Duodenal mucosa (tissue), 2 donors: ENCODE data around the gene MEMO1.
"Not testable (repeated sequence)": the region's sequence is repeated elsewhere in the genome, so short reads cannot be mapped to it uniquely, and the experiment has no call there.

Source experiments
- H3K27ac ChIP-seq: one replicate; pipeline ENCODE4 v1.7.0; 2013; ENCODE audit warnings: low read depth, low read length
- H3K27me3 ChIP-seq, 2 donors: one replicate each; pipeline ENCODE4 v1.7.0; 2013; ENCODE audit warnings: low read length in 2 of 2, control low read depth in 1 of 2; ENCODE audit not compliant: insufficient read depth in 2 of 2, control insufficient read depth in 1 of 2
- H3K36me3 ChIP-seq, 2 donors: one replicate each; pipeline ENCODE4 v1.7.0; 2013; ENCODE audit warnings: low read length in 2 of 2, control low read depth in 1 of 2; ENCODE audit not compliant: insufficient read depth in 2 of 2, control insufficient read depth in 1 of 2
- H3K4me1 ChIP-seq, 2 donors: one replicate each; pipeline ENCODE4 v1.7.0; 2013; ENCODE audit warnings: low read length in 2 of 2, control low read depth in 1 of 2; ENCODE audit not compliant: insufficient read depth in 2 of 2, control insufficient read depth in 1 of 2
- H3K4me3 ChIP-seq, 2 donors: one replicate each; pipeline ENCODE4 v1.7.0; 2013; ENCODE audit warnings: low read length in 2 of 2, low read depth in 1 of 2
- H3K9ac ChIP-seq, 2 donors: one replicate each; pipeline ENCODE4 v1.7.0; 2013; ENCODE audit warnings: low read length in 2 of 2, low read depth in 1 of 2
- H3K9me3 ChIP-seq, 2 donors: one replicate each; pipeline ENCODE4 v1.7.0; 2013; ENCODE audit warnings: low read length in 2 of 2, control low read depth in 1 of 2; ENCODE audit not compliant: control insufficient read depth in 1 of 2

The MEMO1 gene

GRCh38 chr2:31922542-31923408 is 88.0 kb downstream of the MEMO1 start:
- Histone ChIP-seq H3K4me3 (no peak overlapping the region), H3K36me3 (peaks cover 0 to 4% of the 10 kb centered on the region in 2 donors), H3K27me3 (no peaks in the 10 kb centered on the region), H3K27ac (no peak overlapping the region), H3K4me1 (no peaks in the 10 kb centered on the region), H3K9me3 (no peaks in the 10 kb centered on the region), H3K9ac (no peak overlapping the region)

DNA sequence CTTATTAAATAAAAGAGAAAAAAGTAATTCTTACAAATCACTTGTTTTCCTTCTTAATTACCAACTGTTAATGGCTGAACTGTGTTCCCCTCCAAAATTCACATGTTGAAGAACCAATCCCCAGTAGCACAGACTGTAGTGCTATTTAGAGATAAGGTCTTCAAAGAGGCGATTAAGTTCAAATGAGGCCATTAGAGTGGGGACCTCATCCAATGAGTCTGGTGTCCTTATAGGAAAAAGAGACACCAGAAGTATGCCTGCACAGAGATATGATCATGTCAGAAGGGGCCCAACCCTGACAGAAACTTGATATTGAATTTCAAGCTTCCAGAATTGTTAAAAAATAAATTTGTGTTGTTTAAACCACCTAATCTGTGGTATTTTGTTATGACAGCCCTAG is 89.8 kb downstream of the MEMO1 start:
- H3K27me3 ChIP-seq = no peaks in the 10 kb centered on the region
- H3K9me3 ChIP-seq = no peaks in the 10 kb centered on the region
- no peaks in the 10 kb centered on the region for H3K4me1 ChIP-seq
- no peak overlapping the region for H3K4me3 ChIP-seq
- H3K27ac ChIP-seq = no peak overlapping the region
- no peaks in the 10 kb centered on the region for H3K36me3 ChIP-seq
- H3K9ac ChIP-seq = no peak overlapping the region

- H3K9me3 ChIP-seq = no peaks in the 10 kb centered on the region
- no peak overlapping the region for H3K27ac ChIP-seq
- no peaks in the 10 kb centered on the region for H3K27me3 ChIP-seq
- no peak overlapping the region for H3K4me3 ChIP-seq
- no peaks in the 10 kb centered on the region for H3K4me1 ChIP-seq
- H3K9ac ChIP-seq = no peak overlapping the region
- H3K36me3 ChIP-seq = no peaks in the 10 kb centered on the region
Observed at GRCh38 chr2:31919499-31919898, 91.3 kb downstream of the MEMO1 start.

DNA sequence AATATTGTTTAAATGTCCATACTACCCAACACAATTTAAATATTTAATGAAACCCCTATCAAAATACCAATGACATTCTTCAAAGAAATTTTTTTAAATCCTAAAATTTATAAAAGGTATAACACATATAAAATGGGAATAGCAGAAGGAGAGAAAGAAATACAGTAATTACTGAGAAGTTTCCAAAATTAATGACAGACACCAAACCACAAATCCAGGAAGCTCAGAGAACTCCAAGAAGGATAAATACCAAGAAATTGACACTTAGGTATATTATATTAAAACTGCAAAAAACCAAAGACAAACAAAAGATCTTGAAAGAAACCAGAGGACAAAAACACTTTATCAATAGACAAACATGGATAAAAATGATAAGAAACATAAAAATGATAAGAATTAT is 101.1 kb downstream of the MEMO1 start:
- no peak overlapping the region for H3K27ac ChIP-seq
- H3K9me3 ChIP-seq = no peaks in the 10 kb centered on the region
- peaks cover 3 to 10% of the 10 kb centered on the region in 2 donors for H3K36me3 ChIP-seq
- no peaks in the 10 kb centered on the region for H3K4me1 ChIP-seq
- H3K4me3 ChIP-seq = no peak overlapping the region
- H3K9ac ChIP-seq = no peak overlapping the region
- no peaks in the 10 kb centered on the region for H3K27me3 ChIP-seq

DNA sequence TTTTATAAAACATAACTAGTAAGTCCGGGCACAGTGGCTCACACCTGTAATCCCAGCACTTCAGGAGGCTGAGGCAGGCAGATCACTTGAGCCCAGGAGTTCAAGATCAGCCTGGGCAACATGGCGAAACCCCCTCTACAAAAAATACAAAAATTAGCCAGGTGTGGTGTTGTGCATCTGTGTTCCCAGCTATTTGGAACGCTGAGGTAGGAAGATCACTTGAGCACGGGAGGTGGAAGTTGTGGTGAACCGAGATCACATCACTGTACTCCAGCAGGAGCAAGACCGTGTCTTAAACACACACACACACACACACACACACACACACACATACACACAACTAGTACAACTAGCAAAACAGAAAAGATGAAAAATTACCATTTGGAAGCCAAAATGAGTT is 103.3 kb downstream of the MEMO1 start:
- H3K9me3 ChIP-seq, H3K4me1 ChIP-seq, H3K36me3 ChIP-seq, H3K27me3 ChIP-seq, H3K27ac ChIP-seq, H3K9ac ChIP-seq, H3K4me3 ChIP-seq: not testable (repeated sequence)

DNA sequence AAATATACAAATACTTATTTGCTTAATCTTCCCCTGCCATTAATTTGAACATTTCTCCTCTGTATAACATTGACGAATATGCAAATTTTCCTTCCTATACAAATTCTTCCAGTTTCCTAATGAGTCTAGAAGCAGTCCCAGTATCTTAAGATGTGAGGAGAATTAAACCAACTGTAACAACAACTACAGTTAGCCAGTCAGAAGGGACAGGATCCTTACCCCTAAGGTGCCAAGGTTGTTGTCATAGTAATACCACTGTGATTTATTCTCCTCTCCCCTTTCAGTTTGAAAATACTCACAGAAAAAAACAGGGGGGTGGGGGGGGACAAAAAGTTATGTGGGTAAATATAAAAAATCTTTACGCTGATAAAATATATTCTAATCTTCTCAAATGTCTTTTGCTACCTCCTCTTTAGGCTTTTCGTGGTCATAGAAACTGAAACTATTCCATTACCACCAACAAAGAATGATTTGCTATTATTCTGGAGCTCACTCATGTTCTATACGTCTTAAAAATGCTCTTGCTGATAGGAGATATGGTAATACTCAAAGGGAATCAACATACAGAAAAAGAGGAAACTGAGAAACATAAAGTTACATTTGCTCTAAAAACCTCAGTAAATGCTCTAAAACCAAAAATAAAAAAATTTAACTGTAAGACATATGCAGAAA is 107.6 kb downstream of the MEMO1 start:
- Histone ChIP-seq H3K4me1 (no peaks in the 10 kb centered on the region), H3K4me3 (no peak overlapping the region), H3K27me3 (no peaks in the 10 kb centered on the region), H3K9me3 (peaks cover 0 to 5% of the 10 kb centered on the region in 2 donors), H3K9ac (no peak overlapping the region), H3K36me3 (peaks cover 3 to 4% of the 10 kb centered on the region in 2 donors), H3K27ac (no peak overlapping the region)

DNA sequence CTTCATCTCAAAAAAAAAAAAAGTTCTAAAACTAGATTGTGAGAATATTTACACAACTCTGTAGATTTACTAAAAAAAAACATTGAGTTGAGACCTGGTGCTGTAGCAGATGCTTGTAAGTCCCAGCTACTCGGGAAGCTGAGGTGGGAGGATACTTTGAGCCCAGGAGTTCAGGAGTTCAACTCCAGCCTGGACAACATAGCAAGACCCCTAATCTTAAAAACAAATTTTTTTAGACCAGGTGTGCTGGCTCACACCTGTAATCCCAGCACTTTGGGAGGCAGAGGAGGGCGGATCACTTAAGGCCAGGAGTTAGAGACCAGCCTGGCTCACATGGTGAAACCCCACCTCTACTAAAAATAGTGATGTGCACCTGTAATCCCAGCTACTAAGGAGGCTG is 108.9 kb downstream of the MEMO1 start:
- no peak overlapping the region for H3K4me3 ChIP-seq
- H3K9ac ChIP-seq = no peak overlapping the region
- H3K4me1 ChIP-seq = no peaks in the 10 kb centered on the region
- no peaks in the 10 kb centered on the region for H3K27me3 ChIP-seq
- H3K27ac ChIP-seq = no peak overlapping the region
- peaks cover 0 to 7% of the 10 kb centered on the region in 2 donors for H3K36me3 ChIP-seq
- peaks cover 0 to 10% of the 10 kb centered on the region in 2 donors for H3K9me3 ChIP-seq

DNA sequence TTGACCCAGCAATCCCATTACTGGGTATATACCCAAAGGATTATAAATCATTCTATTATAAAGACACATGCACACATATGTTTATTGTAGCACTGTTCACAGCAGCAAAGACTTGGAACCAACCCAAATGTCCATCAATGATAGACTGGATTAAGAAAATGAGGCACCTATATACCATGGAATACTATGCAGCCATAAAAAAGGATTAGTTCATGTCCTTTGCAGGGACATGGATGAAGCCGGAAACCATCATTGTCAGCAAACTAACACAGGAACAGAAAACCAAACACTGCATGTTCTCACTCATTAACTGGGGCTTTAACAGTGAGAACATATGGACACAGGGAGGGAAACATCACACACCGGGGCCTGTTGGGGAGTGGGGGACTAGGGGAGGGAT is 110.7 kb downstream of the MEMO1 start:
- H3K27ac ChIP-seq, H3K9me3 ChIP-seq, H3K4me3 ChIP-seq, H3K36me3 ChIP-seq, H3K4me1 ChIP-seq, H3K27me3 ChIP-seq, H3K9ac ChIP-seq: not testable (repeated sequence)

GRCh38 chr2:31898346-31898745 is 112.5 kb downstream of the MEMO1 start:
- H3K27me3 ChIP-seq, H3K36me3 ChIP-seq: not testable (repeated sequence)

GRCh38 chr2:31897340-31897739 is 113.5 kb downstream of the MEMO1 start:
- not testable (repeated sequence) for H3K4me3 ChIP-seq, H3K4me1 ChIP-seq, H3K9ac ChIP-seq, H3K9me3 ChIP-seq, H3K36me3 ChIP-seq, H3K27ac ChIP-seq, H3K27me3 ChIP-seq

More at GRCh38 chr2:31898346-31898745, 112.5 kb downstream of the MEMO1 start:
- H3K4me3 ChIP-seq, H3K9ac ChIP-seq, H3K27ac ChIP-seq, H3K4me1 ChIP-seq, H3K9me3 ChIP-seq: not testable (repeated sequence)
